Activated naive CD4-positive, alpha-beta T cell treated with anti-CD3 and anti-CD28 coated beads, Interleukin-2, amount 50 U/mL, for 24 hours (primary cell): ENCODE data around the gene KRTAP2-4.
"Not testable (repeated sequence)": the region's sequence is repeated elsewhere in the genome, so short reads cannot be mapped to it uniquely, and the experiment has no call there.

ENCODE experiments used
- H3K27ac Mint-ChIP-seq: one replicate; pipeline ENCODE4 v1.8.0; 2021; ENCODE audit warnings: mild to moderate bottlenecking, mixed read lengths
- H3K27me3 Mint-ChIP-seq: one replicate; pipeline ENCODE4 v1.8.0; 2021; ENCODE audit warnings: mixed read lengths
- H3K36me3 Mint-ChIP-seq: one replicate; pipeline ENCODE4 v1.8.0; 2021; ENCODE audit warnings: mixed read lengths
- H3K4me1 Mint-ChIP-seq: one replicate; pipeline ENCODE4 v1.8.0; 2021; ENCODE audit warnings: mixed read lengths
- H3K4me3 Mint-ChIP-seq: one replicate; pipeline ENCODE4 v1.8.0; 2021; ENCODE audit warnings: mild to moderate bottlenecking, mixed read lengths
- H3K9me3 Mint-ChIP-seq: one replicate; pipeline ENCODE4 v1.8.0; 2021; ENCODE audit warnings: mixed read lengths

KRTAP2-4 gene

GRCh38 chr17:41084100-41084856 lies 18.6 kb upstream of the KRTAP2-4 start, which contains the start of gene KRTAP4-7:
KRTAP4-7 (plus strand) TSS chr17:41084150; CDS start chr17:41084207, 57 bp downstream.
- not testable (repeated sequence) for H3K27me3 Mint-ChIP-seq, H3K4me3 Mint-ChIP-seq, H3K4me1 Mint-ChIP-seq, H3K9me3 Mint-ChIP-seq, H3K36me3 Mint-ChIP-seq, H3K27ac Mint-ChIP-seq

GRCh38 chr17:41083427-41083826 lies 17.7 kb upstream of the KRTAP2-4 start:
- H3K9me3 Mint-ChIP-seq: not testable (repeated sequence)

GRCh38 chr17:41082626-41083025 lies 16.9 kb upstream of the KRTAP2-4 start:
- H3K4me3 Mint-ChIP-seq: no peak overlapping the region
- H3K27me3 Mint-ChIP-seq: peaks cover 1% of the 10 kb centered on the region
- H3K27ac Mint-ChIP-seq: no peak overlapping the region
- H3K4me1 Mint-ChIP-seq: no peaks in the 10 kb centered on the region
- H3K9me3 Mint-ChIP-seq: no peaks in the 10 kb centered on the region
- no peaks in the 10 kb centered on the region for H3K36me3 Mint-ChIP-seq

More at GRCh38 chr17:41083427-41083826, 17.7 kb upstream of the KRTAP2-4 start:
- H3K4me3 Mint-ChIP-seq, H3K4me1 Mint-ChIP-seq, H3K36me3 Mint-ChIP-seq, H3K27ac Mint-ChIP-seq, H3K27me3 Mint-ChIP-seq: not testable (repeated sequence)

- H3K4me3 Mint-ChIP-seq: no peak overlapping the region
- peaks cover 11% of the 10 kb centered on the region for H3K27me3 Mint-ChIP-seq
- no peaks in the 10 kb centered on the region for H3K9me3 Mint-ChIP-seq
- H3K27ac Mint-ChIP-seq: no peak overlapping the region
- H3K4me1 Mint-ChIP-seq: no peaks in the 10 kb centered on the region
- H3K36me3 Mint-ChIP-seq: peaks cover 3% of the 10 kb centered on the region
Observed at GRCh38 chr17:41076788-41077187, 11.1 kb upstream of the KRTAP2-4 start.

- H3K4me1 Mint-ChIP-seq: no peaks in the 10 kb centered on the region
- no peaks in the 10 kb centered on the region for H3K9me3 Mint-ChIP-seq
- peaks cover 11% of the 10 kb centered on the region for H3K27me3 Mint-ChIP-seq
- no peak overlapping the region for H3K4me3 Mint-ChIP-seq
- peaks cover 3% of the 10 kb centered on the region for H3K36me3 Mint-ChIP-seq
- H3K27ac Mint-ChIP-seq: no peak overlapping the region
Observed at GRCh38 chr17:41073676-41074075, 8.0 kb upstream of the KRTAP2-4 start.

GRCh38 chr17:41071606-41072360 lies 6.1 kb upstream of the KRTAP2-4 start:
- no peaks in the 10 kb centered on the region for H3K4me1 Mint-ChIP-seq
- no peaks in the 10 kb centered on the region for H3K9me3 Mint-ChIP-seq
- H3K36me3 Mint-ChIP-seq: peaks cover 3% of the 10 kb centered on the region

GRCh38 chr17:41069031-41069430 lies 3.4 kb upstream of the KRTAP2-4 start:
- no peaks in the 10 kb centered on the region for H3K36me3 Mint-ChIP-seq
- no peaks in the 10 kb centered on the region for H3K9me3 Mint-ChIP-seq
- no peak overlapping the region for H3K4me3 Mint-ChIP-seq
- H3K27ac Mint-ChIP-seq: no peak overlapping the region
- no peaks in the 10 kb centered on the region for H3K27me3 Mint-ChIP-seq
- H3K4me1 Mint-ChIP-seq: no peaks in the 10 kb centered on the region

More at GRCh38 chr17:41071606-41072360, 6.1 kb upstream of the KRTAP2-4 start:
- peaks cover 10% of the 10 kb centered on the region for H3K27me3 Mint-ChIP-seq
- no peak overlapping the region for H3K4me3 Mint-ChIP-seq
- no peak overlapping the region for H3K27ac Mint-ChIP-seq

- Mint-ChIP-seq H3K4me1 (no peaks in the 10 kb centered on the region), H3K27me3 (no peaks in the 10 kb centered on the region), H3K27ac (no peak overlapping the region), H3K4me3 (no peak overlapping the region), H3K9me3 (no peaks in the 10 kb centered on the region), H3K36me3 (no peaks in the 10 kb centered on the region)
Observed at GRCh38 chr17:41067281-41067680, 1.6 kb upstream of the KRTAP2-4 start.

GRCh38 chr17:41065016-41065689 lies 526 bp downstream of the KRTAP2-4 start:
- not testable (repeated sequence) for H3K4me3 Mint-ChIP-seq

GRCh38 chr17:41064301-41064700 lies 1.4 kb downstream of the KRTAP2-4 start:
- Mint-ChIP-seq H3K4me1 (no peaks in the 10 kb centered on the region), H3K36me3 (no peaks in the 10 kb centered on the region), H3K9me3 (no peaks in the 10 kb centered on the region), H3K27me3 (peaks cover 11% of the 10 kb centered on the region), H3K4me3 (no peak overlapping the region), H3K27ac (no peak overlapping the region)

More at GRCh38 chr17:41065016-41065689, 526 bp downstream of the KRTAP2-4 start:
- H3K9me3 Mint-ChIP-seq, H3K36me3 Mint-ChIP-seq, H3K4me1 Mint-ChIP-seq, H3K27me3 Mint-ChIP-seq, H3K27ac Mint-ChIP-seq: not testable (repeated sequence)

- H3K9me3 Mint-ChIP-seq: no peaks in the 10 kb centered on the region
- H3K4me3 Mint-ChIP-seq: no peak overlapping the region
- no peaks in the 10 kb centered on the region for H3K4me1 Mint-ChIP-seq
- peak overlapping the region; percentile 0 for H3K27ac Mint-ChIP-seq
- peaks cover 16% of the 10 kb centered on the region for H3K27me3 Mint-ChIP-seq
- H3K36me3 Mint-ChIP-seq: no peaks in the 10 kb centered on the region
Observed at GRCh38 chr17:41063449-41063848, 2.2 kb downstream of the KRTAP2-4 start.

GRCh38 chr17:41061964-41062363 lies 3.7 kb downstream of the KRTAP2-4 start:
- Mint-ChIP-seq H3K4me3 (no peak overlapping the region), H3K27me3 (peaks cover 20% of the 10 kb centered on the region), H3K27ac (no peak overlapping the region), H3K9me3 (no peaks in the 10 kb centered on the region), H3K4me1 (no peaks in the 10 kb centered on the region), H3K36me3 (no peaks in the 10 kb centered on the region)

GRCh38 chr17:41060052-41060604 lies 5.6 kb downstream of the KRTAP2-4 start, which contains the start of gene KRTAP2-3:
KRTAP2-3 (minus strand) TSS chr17:41060114; CDS start chr17:41060050, 64 bp downstream.
- no peaks in the 10 kb centered on the region for H3K4me1 Mint-ChIP-seq
- no peak within 1 kb of the TSS for H3K4me3 Mint-ChIP-seq
- no peak within 1 kb of the TSS for H3K27ac Mint-ChIP-seq
- peaks cover 25% of the 10 kb centered on the region for H3K27me3 Mint-ChIP-seq
- no peaks in the 10 kb centered on the region for H3K36me3 Mint-ChIP-seq
- no peaks in the 10 kb centered on the region for H3K9me3 Mint-ChIP-seq

GRCh38 chr17:41059276-41060051 lies 6.2 kb downstream of the KRTAP2-4 start:
- not testable (repeated sequence) for H3K36me3 Mint-ChIP-seq, H3K4me3 Mint-ChIP-seq, H3K9me3 Mint-ChIP-seq, H3K27ac Mint-ChIP-seq, H3K4me1 Mint-ChIP-seq
- H3K27me3 Mint-ChIP-seq: peaks cover 26% of the 10 kb centered on the region

GRCh38 chr17:41058741-41059140 lies 6.9 kb downstream of the KRTAP2-4 start:
- Mint-ChIP-seq H3K4me1 (no peaks in the 10 kb centered on the region), H3K4me3 (no peak overlapping the region), H3K36me3 (no peaks in the 10 kb centered on the region), H3K27ac (no peak overlapping the region), H3K9me3 (no peaks in the 10 kb centered on the region), H3K27me3 (peaks cover 26% of the 10 kb centered on the region)
